ENCODE data around the gene FAM229B.
A peak's percentile ranks its signal among the peaks of the same experiment; 100 is the strongest.
"Not testable (repeated sequence)": the region's sequence is repeated elsewhere in the genome, so short reads cannot be mapped to it uniquely, and the experiment has no call there.

Gene FAM229B

GRCh38 chr6:112041535-112041934 lies 45.9 kb upstream of the FAM229B start:
- TF ChIP-seq CTCF (IDR thresholded peaks at IDR 0.05; ENCODE audit: control insufficient read depth, extremely low read depth, insufficient read depth), result no peak
- DNase-seq (ENCODE audit: low read depth), result no peak
- H3K4me3 ChIP-seq (ENCODE audit: low read depth, low read length), result no peak overlapping the region

DNA sequence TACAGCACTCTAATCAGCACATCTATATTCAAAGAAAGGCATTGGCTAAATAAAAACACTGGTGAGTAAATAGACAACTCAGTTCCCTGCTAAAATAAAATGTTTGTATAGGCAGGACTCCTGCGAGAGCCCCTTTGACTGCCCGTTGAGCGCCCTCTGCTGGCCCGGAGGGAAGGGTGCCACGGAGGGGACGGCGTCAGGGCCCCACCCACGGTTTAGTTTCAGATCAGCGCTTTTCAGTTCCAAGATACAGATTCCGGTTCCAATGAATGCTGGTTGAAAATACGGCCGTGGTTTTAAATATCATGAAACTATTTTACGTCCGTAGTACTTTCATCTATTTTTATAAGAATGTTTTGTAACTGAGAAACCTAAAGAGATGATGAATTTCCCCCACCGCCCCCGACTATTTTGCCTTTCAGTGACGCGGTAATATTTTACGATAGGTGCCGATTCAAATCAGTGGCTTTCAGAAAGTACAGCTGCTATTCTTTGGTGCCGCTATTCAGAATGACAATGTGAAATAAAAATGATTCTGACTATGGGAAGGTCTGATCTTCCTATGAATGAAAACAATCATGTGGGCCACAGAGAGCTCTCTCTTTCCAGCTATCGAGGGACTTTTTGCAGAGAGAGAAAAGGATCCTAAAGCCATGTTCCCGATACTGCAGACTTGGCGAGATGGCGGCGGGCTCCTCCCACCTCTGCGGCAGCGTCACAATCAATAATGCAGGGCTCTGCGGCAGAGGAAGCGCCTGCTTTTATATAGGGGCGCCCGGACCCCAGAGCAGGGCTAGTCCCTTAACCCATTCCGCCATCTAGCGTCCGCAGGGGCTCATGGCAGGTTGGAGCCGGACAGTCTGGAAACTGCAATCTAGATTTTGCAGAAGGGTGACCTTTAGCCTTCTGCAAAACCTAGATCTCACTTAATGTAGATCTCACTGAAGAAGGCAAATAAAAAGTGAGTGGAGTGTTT lies 44.1 kb upstream of the FAM229B start:
- DNase-seq (ENCODE audit: low read depth), result peak; percentile 74
- TF ChIP-seq CTCF (IDR thresholded peaks at IDR 0.05; ENCODE audit: control insufficient read depth, extremely low read depth, insufficient read depth), result peak; percentile 86
- H3K4me3 ChIP-seq (ENCODE audit: low read depth, low read length), result peak overlapping the region; percentile 54

DNA sequence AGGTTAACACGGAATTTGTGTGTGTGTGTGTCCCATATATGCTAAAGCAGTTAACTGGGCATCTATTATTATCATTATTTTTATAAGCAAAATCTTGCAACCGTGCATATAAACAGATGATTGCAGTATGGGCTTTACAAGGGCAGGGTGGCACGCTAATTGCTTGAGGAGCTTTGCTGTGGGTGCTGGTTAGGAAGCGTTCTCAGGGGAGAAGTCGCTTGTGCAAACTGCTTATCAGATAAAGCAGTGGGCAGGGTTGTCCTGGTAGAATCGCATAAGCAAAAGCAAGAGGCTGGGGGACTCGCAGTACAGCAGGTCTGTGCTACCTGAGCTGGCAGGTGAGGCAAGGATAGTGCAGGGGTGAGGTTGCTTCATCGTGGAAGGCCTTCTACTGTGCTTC lies 43.2 kb upstream of the FAM229B start:
- H3K4me3 ChIP-seq (ENCODE audit: low read depth, low read length), result no peak overlapping the region
- DNase-seq (ENCODE audit: low read depth), result no peak
- no peak for TF ChIP-seq CTCF (IDR thresholded peaks at IDR 0.05; ENCODE audit: control insufficient read depth, extremely low read depth, insufficient read depth)

GRCh38 chr6:112044856-112045255 lies 42.5 kb upstream of the FAM229B start:
- DNase-seq (ENCODE audit: low read depth), result no peak

DNA sequence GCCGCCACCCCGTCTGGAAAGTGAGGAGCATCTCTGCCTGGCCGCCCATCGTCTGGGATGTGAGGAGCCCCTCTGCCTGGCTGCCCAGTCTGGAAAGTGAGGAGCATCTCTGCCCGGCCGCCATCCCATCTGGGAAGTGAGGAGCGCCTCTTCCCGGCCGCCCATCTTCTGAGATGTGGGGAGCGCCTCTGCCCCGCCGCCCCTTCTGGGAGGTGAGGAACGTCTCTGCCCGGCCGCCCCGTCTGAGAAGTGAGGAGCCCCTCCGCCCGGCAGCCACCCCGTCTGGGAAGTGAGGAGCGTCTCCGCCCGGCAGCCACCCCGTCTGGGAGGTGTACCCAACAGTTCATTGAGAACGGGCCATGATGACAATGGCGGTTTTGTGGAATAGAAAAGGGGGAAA lies 39.9 kb upstream of the FAM229B start:
- H3K4me3 ChIP-seq (ENCODE audit: low read depth, low read length); DNase-seq (ENCODE audit: low read depth): not testable (repeated sequence)

More at GRCh38 chr6:112044856-112045255, 42.5 kb upstream of the FAM229B start:
- no peak for TF ChIP-seq CTCF (IDR thresholded peaks at IDR 0.05; ENCODE audit: control insufficient read depth, extremely low read depth, insufficient read depth)
- H3K4me3 ChIP-seq (ENCODE audit: low read depth, low read length), result no peak overlapping the region

- no peak for TF ChIP-seq CTCF (IDR thresholded peaks at IDR 0.05; ENCODE audit: control insufficient read depth, extremely low read depth, insufficient read depth)
- no peak for DNase-seq (ENCODE audit: low read depth)
- H3K4me3 ChIP-seq (ENCODE audit: low read depth, low read length), result no peak overlapping the region
Measured at GRCh38 chr6:112049026-112049799, 38.2 kb upstream of the FAM229B start.

GRCh38 chr6:112049996-112050395 lies 37.4 kb upstream of the FAM229B start:
- H3K4me3 ChIP-seq (ENCODE audit: low read depth, low read length), result no peak overlapping the region
- TF ChIP-seq CTCF (IDR thresholded peaks at IDR 0.05; ENCODE audit: control insufficient read depth, extremely low read depth, insufficient read depth), result no peak
- no peak for DNase-seq (ENCODE audit: low read depth)

Measured in LNCaP clone FGC (cell line).